T-helper 17 cell (primary cell): ENCODE data around the gene APMAP. TPM values are rescaled to one million over a fixed set of nuclear protein-coding genes. Genes with fewer than 3 reads are reported as not detected.

Experiments
- ATAC-seq: fragments of 150-1000 bp; cut with Tn5 transposase; 2 replicates; pipeline ENCODE4 v1.10.0; 2021; ENCODE audit warnings: mild to moderate bottlenecking, moderate library complexity
- DNase-seq, 3 donors: peaks; one replicate each; pipeline versions ENCODE4 v3.0.0 to v3.0.0-alpha.2; 2020 to 2021
- H3K9me3 ChIP-seq: one replicate; pipeline ENCODE4 v1.7.0; 2013; ENCODE audit warnings: low read length, mild to moderate bottlenecking; ENCODE audit not compliant: control insufficient read depth, poor library complexity, severe bottlenecking
- H3K27ac Mint-ChIP-seq: one replicate; pipeline ENCODE4 v1.8.0; 2022; ENCODE audit warnings: mild to moderate bottlenecking, moderate library complexity, mixed read lengths
- H3K27me3 Mint-ChIP-seq: one replicate; pipeline ENCODE4 v1.8.0; 2022; ENCODE audit warnings: mixed read lengths
- H3K36me3 Mint-ChIP-seq: one replicate; pipeline ENCODE4 v1.8.0; 2022; ENCODE audit warnings: low read depth, mixed read lengths
- H3K4me1 Mint-ChIP-seq: one replicate; pipeline ENCODE4 v1.8.0; 2022; ENCODE audit warnings: mild to moderate bottlenecking, mixed read lengths
- H3K4me3 Mint-ChIP-seq: one replicate; pipeline ENCODE4 v1.8.0; 2022; ENCODE audit warnings: mild to moderate bottlenecking, moderate library complexity, mixed read lengths
- total RNA-seq, 4 donors: library from RNA in 2 of 4; stranded (reverse) in 2 of 4; gene quantifications; one replicate each; pipeline ENCODE4 v1.2.3 and lab custom pipeline; 2022 to 2026

The APMAP gene
- total RNA-seq, 2 donors from 2014 or later = 24.6 to 26.2 TPM

DNA sequence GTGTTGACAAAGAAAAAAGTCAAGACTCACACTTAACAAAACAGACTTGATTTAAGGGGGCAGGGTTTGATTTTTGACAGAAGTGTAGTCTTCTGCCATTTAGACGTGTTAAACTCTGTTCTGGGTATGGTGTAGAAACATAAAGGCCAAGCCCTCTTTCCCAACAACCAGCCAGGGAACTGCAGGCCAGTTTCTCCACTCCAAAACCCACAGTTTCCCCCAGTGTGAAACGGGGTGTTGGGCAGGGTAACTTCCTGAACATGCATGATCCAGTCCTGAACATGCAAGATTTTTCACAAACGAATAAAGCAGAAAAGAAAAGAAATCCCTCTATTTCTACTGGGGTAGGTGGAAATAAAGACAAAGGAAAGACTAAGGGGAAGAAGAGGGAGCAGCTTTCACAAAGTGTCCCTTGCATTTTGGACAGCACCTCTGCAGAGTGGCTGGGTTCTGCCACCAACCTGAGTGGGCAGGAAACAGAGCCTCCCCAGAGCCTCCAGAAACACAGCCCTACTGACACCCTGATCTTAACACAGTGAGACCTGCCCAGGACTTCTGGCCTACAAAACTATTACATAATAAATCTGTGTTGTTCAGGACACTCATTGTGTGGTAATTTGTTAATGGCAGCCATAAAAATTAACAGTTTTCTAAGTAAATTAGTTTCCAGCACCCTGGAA, 7.5 kb downstream of the APMAP start:
- ATAC-seq = no peak
- no peak overlapping the region for H3K4me3 Mint-ChIP-seq
- H3K27me3 Mint-ChIP-seq = no peaks in the 10 kb centered on the region
- H3K4me1 Mint-ChIP-seq = peaks cover 32% of the 10 kb centered on the region
- H3K27ac Mint-ChIP-seq = peak overlapping the region; percentile 86
- H3K9me3 ChIP-seq = no peaks in the 10 kb centered on the region
- no peak for DNase-seq
- H3K36me3 Mint-ChIP-seq = peaks cover 5% of the 10 kb centered on the region

DNA sequence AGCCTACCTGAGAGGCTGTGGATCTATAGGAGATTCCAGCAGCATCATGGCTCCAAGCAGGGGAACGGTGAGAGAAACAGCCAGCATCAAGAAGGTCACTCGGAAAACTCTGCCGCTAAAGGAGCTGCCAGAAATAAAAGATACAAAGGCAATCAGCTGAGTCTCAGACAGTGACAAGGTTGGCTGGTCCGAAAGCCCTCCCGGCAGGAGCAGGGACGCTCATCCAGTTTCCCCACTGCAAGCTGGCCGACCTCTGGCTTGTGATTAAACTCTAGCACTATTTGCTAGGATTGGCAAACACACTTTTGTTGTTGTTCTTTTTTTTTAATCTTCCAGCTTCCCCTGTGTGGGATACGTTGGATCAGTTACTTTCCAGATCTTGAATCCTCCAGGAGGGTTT, 8.7 kb downstream of the APMAP start:
- peaks cover 12% of the 10 kb centered on the region for H3K36me3 Mint-ChIP-seq
- peaks cover 32% of the 10 kb centered on the region for H3K4me1 Mint-ChIP-seq
- DNase-seq (no peak), ATAC-seq (no peak)
- no peaks in the 10 kb centered on the region for H3K9me3 ChIP-seq
- no peak overlapping the region for H3K27ac Mint-ChIP-seq
- H3K27me3 Mint-ChIP-seq = no peaks in the 10 kb centered on the region
- no peak overlapping the region for H3K4me3 Mint-ChIP-seq

DNA sequence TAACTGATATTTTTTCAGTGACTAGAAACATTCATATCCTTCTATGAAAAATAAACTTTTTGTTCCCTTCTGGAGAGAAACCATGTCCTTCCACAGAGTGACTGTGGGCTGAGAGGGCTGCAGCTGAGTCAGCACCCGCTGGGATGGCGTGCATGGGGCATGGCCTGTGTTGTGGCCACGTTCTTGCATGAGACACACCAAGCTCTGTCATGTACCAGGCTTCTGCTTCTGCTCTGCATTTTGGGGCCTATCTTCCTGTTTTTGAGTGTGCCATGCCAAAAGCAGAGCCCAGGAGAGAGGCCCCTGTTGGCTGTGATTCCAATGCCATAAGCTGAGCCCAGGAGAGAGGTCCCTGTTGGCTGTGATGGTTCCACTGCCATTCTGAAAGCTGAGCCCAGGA, 10.8 kb downstream of the APMAP start:
- H3K36me3 Mint-ChIP-seq = peaks cover 14% of the 10 kb centered on the region
- no peaks in the 10 kb centered on the region for H3K9me3 ChIP-seq
- H3K27me3 Mint-ChIP-seq = no peaks in the 10 kb centered on the region
- no peak for ATAC-seq
- H3K27ac Mint-ChIP-seq = peak overlapping the region; percentile 2
- no peak for DNase-seq
- no peak overlapping the region for H3K4me3 Mint-ChIP-seq
- peaks cover 27% of the 10 kb centered on the region for H3K4me1 Mint-ChIP-seq

DNA sequence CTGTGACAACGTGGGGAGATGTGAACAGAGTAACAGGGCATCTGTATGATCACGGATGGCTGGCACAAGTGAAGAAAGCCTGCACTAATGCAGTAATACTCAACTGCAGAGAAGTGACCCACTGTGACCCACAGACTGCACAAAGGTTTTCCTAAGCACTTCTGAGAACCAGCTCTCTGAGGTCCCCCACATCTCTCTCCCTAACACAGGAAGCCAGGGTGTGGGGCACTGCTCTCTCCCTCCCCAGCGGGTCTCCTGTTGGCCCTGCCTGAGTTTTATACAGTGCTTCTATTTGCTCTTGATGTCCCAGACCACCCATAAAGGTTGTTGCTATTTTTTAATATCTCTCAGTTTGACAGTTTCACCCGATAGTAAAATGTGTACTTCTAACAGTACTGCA, 11.3 kb downstream of the APMAP start:
- H3K9me3 ChIP-seq = no peaks in the 10 kb centered on the region
- no peak overlapping the region for H3K4me3 Mint-ChIP-seq
- no peaks in the 10 kb centered on the region for H3K27me3 Mint-ChIP-seq
- no peak for ATAC-seq
- peaks cover 24% of the 10 kb centered on the region for H3K4me1 Mint-ChIP-seq
- peaks cover 15% of the 10 kb centered on the region for H3K36me3 Mint-ChIP-seq
- peak overlapping the region; percentile 2 for H3K27ac Mint-ChIP-seq
- DNase-seq = no peak

DNA sequence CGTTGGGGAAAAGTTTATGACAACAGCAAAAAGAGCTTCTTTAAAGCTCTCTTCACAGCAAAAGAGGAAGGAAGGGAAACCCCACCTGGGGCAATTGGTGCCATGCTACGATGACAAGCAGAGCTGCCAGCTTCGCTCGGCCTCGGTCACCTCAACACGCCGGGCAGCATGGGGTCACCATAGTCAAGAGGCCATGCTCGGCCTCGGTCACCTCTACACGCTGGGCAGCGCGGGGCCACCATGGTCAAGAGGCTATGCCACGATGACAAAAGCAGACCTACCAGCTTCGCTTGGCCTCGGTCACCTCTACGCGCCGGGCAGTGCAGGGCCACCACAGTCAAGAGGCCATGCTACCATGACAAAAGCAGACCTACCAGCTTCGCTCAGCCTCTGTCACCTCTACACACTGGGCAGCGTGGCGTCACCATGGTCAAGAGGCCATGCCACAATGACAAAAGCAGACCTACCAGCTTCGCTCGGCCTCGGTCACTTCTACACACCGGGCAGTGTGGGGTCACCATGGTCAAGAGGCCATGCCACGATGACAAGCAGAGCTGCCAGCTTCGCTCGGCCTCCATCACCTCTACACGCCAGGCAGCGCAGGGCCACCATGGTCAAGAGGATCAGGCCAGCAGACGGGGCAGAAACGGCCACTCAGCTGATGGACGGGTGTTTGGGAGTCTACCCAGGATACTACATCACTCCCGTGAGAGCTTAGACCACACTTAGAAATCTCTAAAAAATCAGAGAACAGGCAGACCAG, 12.1 kb downstream of the APMAP start:
- no peak for DNase-seq
- no peaks in the 10 kb centered on the region for H3K27me3 Mint-ChIP-seq
- peaks cover 2% of the 10 kb centered on the region for H3K9me3 ChIP-seq
- no peak for ATAC-seq
- no peak overlapping the region for H3K4me3 Mint-ChIP-seq
- peaks cover 18% of the 10 kb centered on the region for H3K4me1 Mint-ChIP-seq
- peaks cover 17% of the 10 kb centered on the region for H3K36me3 Mint-ChIP-seq
- no peak overlapping the region for H3K27ac Mint-ChIP-seq

DNA sequence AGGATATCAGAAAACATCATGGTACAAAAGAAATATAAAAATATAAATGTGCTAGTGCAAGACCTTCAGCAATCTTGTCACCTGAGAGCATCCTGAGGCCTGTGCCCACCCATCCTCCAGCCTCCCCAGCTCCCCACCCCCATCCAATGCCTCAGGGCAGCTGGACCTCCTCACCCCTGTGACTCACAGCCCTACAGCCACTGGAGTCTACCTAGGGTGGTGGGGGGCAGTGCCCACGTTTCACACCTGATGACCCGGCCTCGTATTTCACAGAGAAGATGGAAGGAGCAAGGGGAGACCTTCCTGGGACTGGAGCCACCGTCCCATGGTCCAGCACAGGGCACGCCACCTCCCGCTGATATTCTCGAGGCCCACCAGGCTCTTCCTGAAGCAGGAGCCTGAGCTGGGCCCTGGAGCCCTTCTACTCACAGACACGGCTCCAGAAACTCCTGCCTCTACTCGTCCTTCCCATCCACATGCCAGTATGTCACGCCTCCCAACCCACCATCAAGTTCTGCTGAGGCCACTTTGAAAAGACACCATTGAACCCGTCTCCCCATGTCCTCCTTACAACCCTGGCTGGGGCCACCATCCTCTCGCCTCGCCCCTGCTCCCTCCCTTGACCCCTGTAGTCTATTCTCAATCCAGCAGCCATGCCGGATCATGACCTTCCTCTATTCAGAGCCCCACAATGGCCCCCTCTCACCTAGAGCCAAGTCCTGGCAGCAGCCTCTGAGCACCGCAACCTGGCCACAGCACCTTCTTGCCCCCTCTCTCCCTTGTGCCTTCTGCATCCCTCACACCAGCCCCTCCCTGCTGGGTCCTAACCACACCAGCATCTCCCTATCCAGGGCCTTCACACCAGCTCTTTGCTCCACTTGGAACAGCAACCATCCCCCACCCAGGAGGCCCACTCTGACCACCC, 13.3 kb downstream of the APMAP start:
- Mint-ChIP-seq H3K27me3 (no peaks in the 10 kb centered on the region), H3K4me3 (no peak overlapping the region), H3K36me3 (peaks cover 19% of the 10 kb centered on the region), H3K27ac (peak overlapping the region; percentile 24), H3K4me1 (peaks cover 11% of the 10 kb centered on the region)
- DNase-seq = no peak
- ATAC-seq = no peak
- H3K9me3 ChIP-seq = peaks cover 2% of the 10 kb centered on the region

DNA sequence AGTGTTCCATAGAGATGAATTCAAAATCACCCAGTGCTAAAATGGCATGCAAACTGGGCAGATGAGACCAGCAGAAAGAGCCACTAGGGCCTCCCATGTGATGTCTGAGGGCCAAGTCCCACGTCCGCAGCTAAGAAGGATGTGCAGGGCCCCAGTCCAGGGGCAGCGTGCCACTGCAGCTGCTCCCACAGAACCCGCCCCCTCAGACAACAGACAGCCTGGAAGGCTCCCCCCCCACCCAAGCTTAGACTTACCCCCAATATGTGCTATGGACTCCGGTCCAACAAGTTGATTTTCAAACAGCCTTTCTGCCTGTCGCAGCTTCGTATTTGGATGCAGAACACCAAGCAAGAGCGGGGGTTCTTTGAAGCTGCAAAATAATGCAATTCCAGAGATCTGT, 14.0 kb downstream of the APMAP start:
- H3K9me3 ChIP-seq = peaks cover 2% of the 10 kb centered on the region
- ATAC-seq (no peak), DNase-seq (no peak)
- Mint-ChIP-seq H3K36me3 (peaks cover 19% of the 10 kb centered on the region), H3K27me3 (no peaks in the 10 kb centered on the region), H3K4me1 (peaks cover 11% of the 10 kb centered on the region), H3K4me3 (no peak overlapping the region), H3K27ac (no peak overlapping the region)

DNA sequence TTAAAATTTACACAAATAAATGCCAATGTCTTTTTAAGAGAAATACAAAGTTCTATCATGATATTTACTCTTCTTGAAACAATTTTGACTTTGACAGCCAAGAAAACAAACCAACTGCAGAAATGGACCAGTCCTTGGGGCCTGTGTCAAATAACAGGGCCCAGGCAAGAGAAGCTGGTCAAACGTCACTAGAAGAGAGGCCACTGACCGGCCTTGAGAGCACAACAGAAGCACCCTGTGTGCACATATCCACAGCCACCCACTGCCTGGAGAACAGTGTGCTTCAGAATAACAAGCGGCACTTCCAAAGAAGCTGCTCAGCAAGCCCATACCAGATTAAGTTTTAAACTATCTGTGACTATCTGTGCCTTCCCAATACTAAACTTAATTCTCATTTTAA, 14.8 kb downstream of the APMAP start:
- Mint-ChIP-seq H3K36me3 (peaks cover 20% of the 10 kb centered on the region), H3K27me3 (no peaks in the 10 kb centered on the region), H3K27ac (no peak overlapping the region), H3K4me1 (peaks cover 13% of the 10 kb centered on the region), H3K4me3 (no peak overlapping the region)
- H3K9me3 ChIP-seq = peaks cover 2% of the 10 kb centered on the region
- no peak for DNase-seq
- ATAC-seq = no peak

DNA sequence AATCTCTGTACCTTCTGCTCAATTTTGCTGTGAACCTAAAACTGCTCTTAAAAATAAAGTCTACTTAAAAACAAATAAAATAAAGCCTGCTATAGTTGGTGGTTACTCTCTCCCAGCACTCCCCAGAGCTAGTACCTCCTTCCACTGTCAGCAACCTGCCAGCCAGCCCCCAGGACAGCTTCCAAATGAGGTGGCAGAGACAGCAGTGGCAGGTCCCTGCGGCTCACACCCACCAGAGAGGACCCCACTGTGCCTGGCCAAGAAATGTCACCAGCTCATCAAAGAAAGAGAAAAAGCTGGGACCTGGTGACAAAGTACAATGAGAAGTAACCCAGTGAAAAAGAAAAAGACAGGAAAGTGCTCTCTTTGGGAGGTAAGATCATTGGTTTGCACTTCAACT, 15.2 kb downstream of the APMAP start:
- H3K9me3 ChIP-seq = peaks cover 2% of the 10 kb centered on the region
- peaks cover 10% of the 10 kb centered on the region for H3K4me1 Mint-ChIP-seq
- peaks cover 18% of the 10 kb centered on the region for H3K36me3 Mint-ChIP-seq
- DNase-seq = no peak
- no peak overlapping the region for H3K27ac Mint-ChIP-seq
- no peaks in the 10 kb centered on the region for H3K27me3 Mint-ChIP-seq
- no peak for ATAC-seq
- no peak overlapping the region for H3K4me3 Mint-ChIP-seq

DNA sequence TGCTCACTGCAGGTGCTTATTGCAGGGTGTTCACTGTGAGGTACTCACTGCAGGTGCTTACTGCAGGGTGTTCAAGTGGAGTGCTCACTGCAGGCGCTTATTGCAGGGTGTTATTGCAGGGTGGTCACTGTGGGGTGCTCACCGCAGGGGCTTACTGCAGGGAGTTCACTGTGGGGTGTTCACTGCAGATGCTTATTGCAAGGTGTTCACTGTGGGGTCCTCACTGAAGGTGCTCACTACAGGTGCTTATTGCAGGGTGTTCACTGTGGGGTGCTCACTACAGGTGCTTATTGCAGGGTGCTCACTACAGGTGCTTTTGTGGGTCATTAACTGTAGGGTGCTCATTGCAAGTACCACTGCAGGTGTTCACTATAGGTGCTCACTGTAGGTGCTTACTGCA, 20.2 kb downstream of the APMAP start:
- ATAC-seq = no peak
- H3K36me3 Mint-ChIP-seq = peaks cover 18% of the 10 kb centered on the region

DNA sequence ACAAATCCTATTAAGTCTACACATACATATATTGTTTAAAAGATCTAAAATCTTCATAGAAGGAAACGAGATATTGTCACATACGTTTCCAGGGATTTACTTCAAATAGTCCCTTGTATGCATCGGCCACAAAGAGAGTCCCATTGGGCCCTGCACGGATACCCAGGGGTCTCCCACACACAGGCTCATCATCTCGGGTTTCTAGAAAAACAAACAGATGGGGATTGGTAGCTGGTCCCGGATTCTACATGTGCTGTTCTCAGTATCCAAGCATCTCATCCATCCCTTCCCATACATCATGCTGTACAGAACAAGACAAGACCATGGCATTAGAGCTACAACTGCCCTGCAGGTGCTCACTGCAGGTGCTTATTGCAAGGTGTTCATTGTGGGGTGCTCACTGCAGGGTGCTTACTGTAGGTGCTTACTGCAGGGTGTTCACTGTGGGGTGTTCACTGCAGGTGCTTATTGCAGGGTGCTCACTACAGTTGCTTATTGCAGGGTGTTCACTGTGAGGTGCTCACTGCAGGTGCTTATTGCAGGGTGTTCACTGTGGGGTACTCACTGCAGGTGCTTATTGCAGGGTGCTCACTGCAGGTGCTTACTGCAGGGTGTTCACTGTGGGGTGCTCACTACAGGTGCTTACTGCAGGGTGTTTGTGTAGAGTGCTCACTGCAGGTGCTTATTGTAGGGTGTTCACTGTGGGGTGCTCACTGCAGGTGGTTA, 21.0 kb downstream of the APMAP start:
- DNase-seq (no peak), ATAC-seq (no peak)
- Mint-ChIP-seq H3K4me1 (peaks cover 14% of the 10 kb centered on the region), H3K27me3 (no peaks in the 10 kb centered on the region), H3K27ac (peak overlapping the region; percentile 80), H3K4me3 (no peak overlapping the region), H3K36me3 (peaks cover 17% of the 10 kb centered on the region)
- peaks cover 2% of the 10 kb centered on the region for H3K9me3 ChIP-seq

More for the DNA sequence above, 20.2 kb downstream of the APMAP start:
- no peak for DNase-seq
- H3K4me3 Mint-ChIP-seq = no peak overlapping the region
- peaks cover 2% of the 10 kb centered on the region for H3K9me3 ChIP-seq
- no peak overlapping the region for H3K27ac Mint-ChIP-seq
- H3K4me1 Mint-ChIP-seq = peaks cover 14% of the 10 kb centered on the region
- no peaks in the 10 kb centered on the region for H3K27me3 Mint-ChIP-seq

DNA sequence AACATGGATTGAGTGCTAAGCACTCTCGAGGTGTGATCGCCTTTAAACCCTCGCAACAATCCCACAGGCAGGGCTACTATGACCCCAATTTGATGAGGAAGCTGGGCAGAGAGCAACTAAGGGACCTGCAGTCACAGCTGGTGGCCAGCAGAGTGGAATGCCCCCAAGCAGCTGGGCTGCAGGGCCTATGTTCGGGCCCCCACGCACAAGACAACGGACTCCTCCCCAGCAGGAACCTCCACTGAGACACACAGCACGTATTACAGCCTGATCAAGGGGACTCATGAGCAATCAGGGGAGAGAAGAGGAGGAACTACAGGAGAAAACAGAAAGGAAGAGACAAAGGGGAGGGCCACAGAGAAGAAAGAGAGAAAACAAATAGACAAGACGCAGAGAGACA, 21.8 kb downstream of the APMAP start:
- H3K36me3 Mint-ChIP-seq = peaks cover 19% of the 10 kb centered on the region
- peaks cover 14% of the 10 kb centered on the region for H3K4me1 Mint-ChIP-seq
- no peaks in the 10 kb centered on the region for H3K9me3 ChIP-seq
- H3K27me3 Mint-ChIP-seq = no peaks in the 10 kb centered on the region
- peak overlapping the region; percentile 80 for H3K27ac Mint-ChIP-seq
- ATAC-seq (no peak), DNase-seq (no peak)
- H3K4me3 Mint-ChIP-seq = no peak overlapping the region
